Caco-2 (cell line): Measurements from ENCODE around the gene PCBP3. TPM values are rescaled to one million over a fixed set of nuclear protein-coding genes. Genes with fewer than 3 reads are reported as not detected.
A peak's percentile ranks its signal among the peaks of the same experiment; 100 is the strongest.

Source experiments
- BruUV-seq: library from RNA; stranded (reverse); fragments of 400-500 nt; replicated peaks from 2 replicates; lab custom pipeline; 2021; lab: Mats Ljungman, UMichigan
- CTCF ChIA-PET: fragments of 300-600 bp; sonication (Branson Sonifier 250); formaldehyde crosslinking; loops from one replicate; lab custom pipeline; 2022; ENCODE audit warnings: antibody characterized with exemption; lab: Charles Lee
- POLR2A ChIA-PET: fragments of 300-600 bp; sonication (Branson Sonifier 250); formaldehyde crosslinking; loops from one replicate; lab custom pipeline; 2022; ENCODE audit warnings: antibody characterized with exemption; lab: Charles Lee
- DNase-seq, 2 experiments: peaks; one replicate each; pipeline versions ENCODE4 v3.0.0 to v3.0.0-alpha.2; 2020 to 2022
- H3K27me3 ChIP-seq: replicated peaks from 2 replicates; pipeline ENCODE4 v1.6.0; 2011; ENCODE audit warnings: low read length; ENCODE audit not compliant: control insufficient read depth, insufficient read depth
- H3K36me3 ChIP-seq: 2 replicates; pipeline ENCODE4 v1.5.1; 2011; ENCODE audit warnings: low read length; ENCODE audit not compliant: control insufficient read depth, insufficient read depth
- H3K4me1 ChIP-seq: fragments of 250-450 bp; sonication (Bioruptor Pico); 2 replicates; pipeline ENCODE4 v1.5.1; 2020; ENCODE audit warnings: mild to moderate bottlenecking
- H3K4me3 ChIP-seq: 2 replicates; pipeline ENCODE4 v1.5.1; 2011; ENCODE audit warnings: low read depth, mild to moderate bottlenecking, control low read depth, low read length
- H3K9me3 ChIP-seq: fragments of 250-450 bp; sonication (Bioruptor Pico); 2 replicates; pipeline ENCODE4 v1.5.1; 2020; ENCODE audit warnings: mild to moderate bottlenecking, moderate library complexity
- H3K27ac Mint-ChIP-seq: one replicate; pipeline ENCODE4 v1.8.0; 2022; ENCODE audit warnings: mixed read lengths; ENCODE audit not compliant: unreplicated experiment
- H3K27me3 Mint-ChIP-seq: one replicate; pipeline ENCODE4 v1.8.0; 2022; ENCODE audit warnings: mixed read lengths; ENCODE audit not compliant: insufficient read depth, unreplicated experiment
- H3K36me3 Mint-ChIP-seq: one replicate; pipeline ENCODE4 v1.8.0; 2022; ENCODE audit warnings: mild to moderate bottlenecking, mixed read lengths; ENCODE audit not compliant: insufficient read depth, unreplicated experiment
- H3K4me1 Mint-ChIP-seq: one replicate; pipeline ENCODE4 v1.8.0; 2022; ENCODE audit warnings: low read depth, mixed read lengths; ENCODE audit not compliant: unreplicated experiment
- H3K4me3 Mint-ChIP-seq: one replicate; pipeline ENCODE4 v1.8.0; 2022; ENCODE audit warnings: mild to moderate bottlenecking, moderate library complexity, mixed read lengths; ENCODE audit not compliant: unreplicated experiment
- H3K9me3 Mint-ChIP-seq: one replicate; pipeline ENCODE4 v1.8.0; 2022; ENCODE audit warnings: mixed read lengths; ENCODE audit not compliant: unreplicated experiment
- intact Hi-C: fragments of 100-400 bp; cut with micrococcal nuclease; formaldehyde crosslinking; loops from one replicate; pipeline ENCODE4 v1.10.0; 2022; ENCODE audit not compliant: unreplicated experiment
- total RNA-seq: library from RNA; stranded (reverse); gene quantifications from 2 replicates; pipeline ENCODE4 v1.2.3, GENCODE V29; 2022
- TF ChIP-seq, protein P1 (sequence below), 2 experiments: fragments of 200-600 bp in 1 of 2; IDR thresholded peaks; 1 replicate in 1 of 2; 2 replicates in 1 of 2; pipeline versions ENCODE4 v1.5.1 to v1.8.0; 2011 to 2022; ENCODE audit warnings: antibody characterized with exemption in 1 of 2, control low read depth in 1 of 2, inconsistent platforms in 1 of 2, low read depth in 1 of 2, low read length in 1 of 2, mild to moderate bottlenecking in 1 of 2, moderate library complexity in 1 of 2; ENCODE audit not compliant: insufficient read depth in 1 of 2, severe bottlenecking in 1 of 2, unreplicated experiment in 1 of 2

Gene PCBP3
- total RNA-seq, 1 experiment from 2014 or later: 0.75 TPM

- no peaks in the 10 kb centered on the region for H3K36me3 Mint-ChIP-seq
- CTCF ChIA-PET: no interaction called here
- POLR2A ChIA-PET: no interaction called here
These were observed 201.7 kb downstream of the PCBP3 start for GRCh38 chr21:45845063-45845769.

DNA sequence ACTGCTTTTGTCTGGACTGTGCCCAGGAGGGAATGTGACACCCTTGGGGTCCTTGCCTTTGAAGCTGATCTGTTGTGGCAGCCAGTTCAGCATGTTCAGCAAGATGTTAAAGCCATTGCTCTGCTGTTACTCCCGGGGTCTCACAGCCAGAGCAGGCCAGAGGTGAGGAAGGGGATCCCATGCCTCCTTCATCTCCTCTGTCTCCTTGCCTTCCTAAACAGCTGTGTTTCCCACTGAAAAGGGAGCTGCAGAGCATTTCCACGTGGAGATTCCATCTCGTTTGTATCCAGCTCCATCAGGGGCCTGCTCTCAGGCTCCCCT, 202.2 kb downstream of the PCBP3 start:
- Mint-ChIP-seq H3K27ac (no peak overlapping the region), H3K36me3 (no peaks in the 10 kb centered on the region), H3K4me3 (no peak overlapping the region), H3K9me3 (peaks cover 16% of the 10 kb centered on the region), H3K4me1 (no peaks in the 10 kb centered on the region), H3K27me3 (peaks cover 22% of the 10 kb centered on the region)
- H3K4me3 ChIP-seq: no peak overlapping the region
- ChIA-PET CTCF (no interaction called here), POLR2A (no interaction called here)
- H3K27me3 ChIP-seq: peaks cover 2% of the 10 kb centered on the region
- DNase-seq: no peak
- TF ChIP-seq, protein P1, sequence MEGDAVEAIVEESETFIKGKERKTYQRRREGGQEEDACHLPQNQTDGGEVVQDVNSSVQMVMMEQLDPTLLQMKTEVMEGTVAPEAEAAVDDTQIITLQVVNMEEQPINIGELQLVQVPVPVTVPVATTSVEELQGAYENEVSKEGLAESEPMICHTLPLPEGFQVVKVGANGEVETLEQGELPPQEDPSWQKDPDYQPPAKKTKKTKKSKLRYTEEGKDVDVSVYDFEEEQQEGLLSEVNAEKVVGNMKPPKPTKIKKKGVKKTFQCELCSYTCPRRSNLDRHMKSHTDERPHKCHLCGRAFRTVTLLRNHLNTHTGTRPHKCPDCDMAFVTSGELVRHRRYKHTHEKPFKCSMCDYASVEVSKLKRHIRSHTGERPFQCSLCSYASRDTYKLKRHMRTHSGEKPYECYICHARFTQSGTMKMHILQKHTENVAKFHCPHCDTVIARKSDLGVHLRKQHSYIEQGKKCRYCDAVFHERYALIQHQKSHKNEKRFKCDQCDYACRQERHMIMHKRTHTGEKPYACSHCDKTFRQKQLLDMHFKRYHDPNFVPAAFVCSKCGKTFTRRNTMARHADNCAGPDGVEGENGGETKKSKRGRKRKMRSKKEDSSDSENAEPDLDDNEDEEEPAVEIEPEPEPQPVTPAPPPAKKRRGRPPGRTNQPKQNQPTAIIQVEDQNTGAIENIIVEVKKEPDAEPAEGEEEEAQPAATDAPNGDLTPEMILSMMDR (IDR thresholded peaks at IDR 0.05; ENCODE audit: insufficient read depth in 1 of 2, low read depth in 1 of 2, low read length in 1 of 2, severe bottlenecking in 1 of 2, unreplicated experiment in 1 of 2): no peak
- no TSS peak for BruUV-seq
- H3K4me1 ChIP-seq: 0 out of 2 replicates have a peak, but pooled peaks cover 3% of the 10 kb centered on the region
- intact Hi-C loops: no loop called here
- H3K9me3 ChIP-seq: peaks cover 9% of the 10 kb centered on the region
- H3K36me3 ChIP-seq: no peaks in the 10 kb centered on the region

More at GRCh38 chr21:45845063-45845769, 201.7 kb downstream of the PCBP3 start:
- Mint-ChIP-seq H3K27ac (no peak overlapping the region), H3K9me3 (peaks cover 16% of the 10 kb centered on the region), H3K27me3 (peaks cover 17% of the 10 kb centered on the region), H3K4me3 (no peak overlapping the region), H3K4me1 (no peaks in the 10 kb centered on the region)
- Histone ChIP-seq H3K27me3 (peaks cover 2% of the 10 kb centered on the region), H3K4me1 (0 out of 2 replicates have a peak, but pooled peaks cover 3% of the 10 kb centered on the region), H3K4me3 (no peak overlapping the region), H3K9me3 (peaks cover 9% of the 10 kb centered on the region), H3K36me3 (no peaks in the 10 kb centered on the region)
- TF ChIP-seq, protein P1 (IDR thresholded peaks at IDR 0.05; ENCODE audit: insufficient read depth in 1 of 2, low read depth in 1 of 2, low read length in 1 of 2, severe bottlenecking in 1 of 2, unreplicated experiment in 1 of 2): no peak
- no TSS peak for BruUV-seq
- no peak for DNase-seq
- intact Hi-C loops: no loop called here

- Histone ChIP-seq H3K36me3 (no peaks in the 10 kb centered on the region), H3K4me1 (0 out of 2 replicates have a peak, but pooled peaks cover 3% of the 10 kb centered on the region), H3K9me3 (peaks cover 4% of the 10 kb centered on the region), H3K27me3 (peaks cover 2% of the 10 kb centered on the region), H3K4me3 (no peak overlapping the region)
- H3K9me3 Mint-ChIP-seq: peaks cover 7% of the 10 kb centered on the region
- TF ChIP-seq, protein P1 (IDR thresholded peaks at IDR 0.05; ENCODE audit: insufficient read depth in 1 of 2, low read depth in 1 of 2, low read length in 1 of 2, severe bottlenecking in 1 of 2, unreplicated experiment in 1 of 2): no peak
- CTCF ChIA-PET: no interaction called here
- POLR2A ChIA-PET: no interaction called here
- intact Hi-C loops: no loop called here
- H3K4me3 Mint-ChIP-seq: no peak overlapping the region
- no peaks in the 10 kb centered on the region for H3K36me3 Mint-ChIP-seq
- H3K27me3 Mint-ChIP-seq: peaks cover 26% of the 10 kb centered on the region
- H3K4me1 Mint-ChIP-seq: no peaks in the 10 kb centered on the region
- no TSS peak for BruUV-seq
- DNase-seq: peak in 1 of 2 experiments; percentile 16
- no peak overlapping the region for H3K27ac Mint-ChIP-seq
These were observed 203.0 kb downstream of the PCBP3 start for GRCh38 chr21:45846373-45847160.
